A673 (cell line): ENCODE measurements around the gene CENPW. TPM values are rescaled to one million over a fixed set of nuclear protein-coding genes. Genes with fewer than 3 reads are reported as not detected.

Experiments used
- BruUV-seq: library from RNA; stranded (reverse); fragments of 400-500 nt; replicated peaks from 2 replicates; lab custom pipeline; 2021; lab: Mats Ljungman, UMichigan
- CTCF ChIA-PET: fragments of 300-600 bp; sonication (Branson Sonifier 250); formaldehyde crosslinking; loops from one replicate; lab custom pipeline; 2022; ENCODE audit warnings: antibody characterized with exemption; lab: Charles Lee
- POLR2A ChIA-PET: fragments of 300-600 bp; sonication (Branson Sonifier 250); formaldehyde crosslinking; loops from one replicate; lab custom pipeline; 2022; ENCODE audit warnings: antibody characterized with exemption; ENCODE audit not compliant: low non-redundant PET; lab: Charles Lee
- DNase-seq: peaks from one replicate; pipeline ENCODE4 v3.0.0-alpha.2; 2015; ENCODE audit warnings: low spot score
- H3K27ac ChIP-seq: fragments of 200-600 bp; sonication (generic); 2 replicates; pipeline ENCODE4 v1.5.1; 2016; ENCODE audit warnings: mixed run types, low read depth, mild to moderate bottlenecking, mixed read lengths, antibody characterized with exemption, low read length; ENCODE audit not compliant: poor library complexity, severe bottlenecking
- H3K27me3 ChIP-seq: fragments of 200-600 bp; sonication (generic); replicated peaks from 2 replicates; pipeline ENCODE4 v1.6.1; 2017; ENCODE audit warnings: mixed run types, low read depth, mild to moderate bottlenecking, mixed read lengths, antibody characterized with exemption, low read length; ENCODE audit not compliant: insufficient read depth, poor library complexity
- H3K36me3 ChIP-seq: fragments of 200-600 bp; sonication (generic); 2 replicates; pipeline ENCODE4 v1.6.1; 2016; ENCODE audit warnings: mixed run types, mild to moderate bottlenecking, mixed read lengths, antibody characterized with exemption, low read length; ENCODE audit not compliant: insufficient read depth, poor library complexity, severe bottlenecking
- H3K4me1 ChIP-seq: fragments of 200-600 bp; sonication (generic); 2 replicates; pipeline ENCODE4 v1.6.1; 2017; ENCODE audit warnings: mixed run types, mild to moderate bottlenecking, mixed read lengths, antibody characterized with exemption, low read length; ENCODE audit not compliant: insufficient read depth, poor library complexity, severe bottlenecking
- H3K4me3 ChIP-seq: fragments of 200-600 bp; sonication (generic); 2 replicates; pipeline ENCODE4 v1.5.1; 2016; ENCODE audit warnings: low read depth, mixed run types, mild to moderate bottlenecking, mixed read lengths, low read length; ENCODE audit not compliant: poor library complexity, severe bottlenecking
- H3K9me3 ChIP-seq: fragments of 200-600 bp; sonication (generic); 2 replicates; pipeline ENCODE4 v1.6.1; 2016; ENCODE audit warnings: mixed run types, low read depth, mild to moderate bottlenecking, mixed read lengths, antibody characterized with exemption, low read length; ENCODE audit not compliant: poor library complexity, severe bottlenecking
- CTCF ChIP-seq: fragments of 300-800, 200-600 bp; sonication (generic); conservative IDR thresholded peaks from 2 replicates; pipeline ENCODE4 v1.5.1; 2017; ENCODE audit warnings: low read depth, mild to moderate bottlenecking, antibody characterized with exemption, low read length, moderate library complexity, mixed read lengths
- EZH2 ChIP-seq: fragments of 200-600 bp; sonication (generic); IDR thresholded peaks from 2 replicates; pipeline ENCODE4 v1.6.1; 2017; ENCODE audit warnings: borderline replicate concordance, low read depth, mild to moderate bottlenecking, mixed read lengths, antibody characterized with exemption, low read length; ENCODE audit not compliant: poor library complexity, severe bottlenecking
- intact Hi-C: fragments of 100-400 bp; cut with micrococcal nuclease; formaldehyde crosslinking; loops from one replicate; pipeline ENCODE4 v1.10.0; 2022; ENCODE audit not compliant: unreplicated experiment
- total RNA-seq: library from RNA; stranded (reverse); gene quantifications from 2 replicates; pipeline ENCODE4 v1.2.3, GENCODE V29; 2021

The CENPW gene
- total RNA-seq, 1 experiment from 2014 or later: 78.4 TPM

DNA sequence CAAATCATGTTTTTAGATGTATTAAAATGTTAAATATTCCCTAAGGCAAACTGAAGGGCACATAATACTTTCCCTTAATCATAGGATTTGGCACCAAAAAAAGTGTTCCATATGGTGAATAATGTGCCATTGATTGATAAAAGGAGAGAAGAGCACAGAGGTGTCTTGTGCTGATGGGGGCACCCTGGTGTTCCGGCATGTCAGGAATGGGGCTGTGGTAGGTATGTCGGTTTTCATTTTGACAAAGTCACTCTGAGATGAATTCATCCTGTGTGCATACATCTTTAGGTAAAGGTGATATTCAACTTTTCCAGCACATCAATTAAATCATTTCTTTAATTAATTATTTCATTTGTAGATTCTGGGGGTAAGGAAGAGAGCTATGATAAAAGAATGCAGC, 36.8 kb downstream of the CENPW start:
- no peaks in the 10 kb centered on the region for H3K4me1 ChIP-seq
- POLR2A ChIA-PET: no interaction called here
- CTCF ChIA-PET: no interaction called here
- no peak overlapping the region for H3K27ac ChIP-seq
- no TSS peak for BruUV-seq
- no peak overlapping the region for H3K4me3 ChIP-seq
- intact Hi-C loops: no loop called here
- TF ChIP-seq EZH2 (no peak), CTCF (no peak)
- H3K36me3 ChIP-seq: no peaks in the 10 kb centered on the region
- H3K9me3 ChIP-seq: no peaks in the 10 kb centered on the region
- no peaks in the 10 kb centered on the region for H3K27me3 ChIP-seq
- no peak for DNase-seq

DNA sequence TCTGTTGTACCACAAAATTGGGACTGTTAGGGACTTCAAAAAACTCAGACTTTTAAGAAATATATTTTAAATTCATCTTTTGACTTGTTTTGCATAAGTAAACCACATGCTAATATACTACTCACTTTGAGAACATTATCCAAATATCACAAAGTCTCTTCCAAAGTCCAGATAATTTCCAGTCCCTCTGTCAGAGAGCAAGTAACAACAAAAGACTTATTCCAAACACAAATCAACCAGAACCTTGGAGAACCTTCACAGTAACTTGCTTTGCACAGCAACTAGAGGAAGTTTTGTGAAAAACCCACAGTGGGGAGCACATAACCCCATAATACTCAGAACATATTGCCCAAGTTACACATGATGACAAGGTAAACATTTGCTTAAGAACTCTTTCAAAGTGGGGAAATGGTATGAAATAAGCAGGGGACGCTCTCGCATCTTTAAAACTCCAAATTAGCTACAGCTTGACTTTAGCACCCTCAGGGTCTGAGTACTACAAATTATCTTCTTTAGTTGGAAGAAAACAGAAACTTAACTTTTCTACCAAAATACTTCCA, 37.8 kb downstream of the CENPW start:
- intact Hi-C loops: no loop called here
- DNase-seq: no peak

DNA sequence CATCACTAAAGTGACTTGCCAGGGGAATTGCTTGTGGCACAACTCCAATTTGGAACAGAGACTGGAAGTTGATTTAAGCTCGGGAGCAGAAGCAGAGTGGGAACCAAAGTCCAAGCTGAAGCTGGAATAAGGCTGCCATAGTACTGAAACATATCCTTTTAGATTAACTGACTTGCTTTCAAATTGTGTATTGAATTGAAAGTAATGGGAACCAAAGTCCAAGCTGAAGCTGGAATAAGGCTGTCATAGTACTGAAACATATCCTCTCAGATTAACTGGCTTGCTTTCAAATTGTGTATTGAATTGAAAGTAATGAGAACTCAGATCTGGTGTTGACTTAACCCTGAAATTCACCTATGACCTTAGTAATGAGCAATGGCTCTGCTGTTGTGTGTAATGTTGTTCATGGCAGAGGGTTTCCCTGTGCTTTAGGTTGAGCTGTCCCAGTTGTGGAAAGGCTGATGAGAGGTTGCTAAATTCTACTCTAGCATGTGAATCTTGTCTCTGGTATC, 40.2 kb downstream of the CENPW start:
- Histone ChIP-seq H3K36me3 (no peaks in the 10 kb centered on the region), H3K27me3 (no peaks in the 10 kb centered on the region), H3K4me1 (no peaks in the 10 kb centered on the region), H3K4me3 (no peak overlapping the region), H3K27ac (no peak overlapping the region), H3K9me3 (peaks cover 8% of the 10 kb centered on the region)
- CTCF ChIA-PET: no interaction called here
- POLR2A ChIA-PET: no interaction called here
- BruUV-seq: no TSS peak
- no peak for TF ChIP-seq CTCF
- no peak for TF ChIP-seq EZH2
- DNase-seq: no peak
- intact Hi-C loops: no loop called here

More for the DNA sequence above, 37.8 kb downstream of the CENPW start:
- CTCF ChIA-PET: no interaction called here
- POLR2A ChIA-PET: no interaction called here
- Histone ChIP-seq H3K27ac (no peak overlapping the region), H3K4me1 (no peaks in the 10 kb centered on the region), H3K4me3 (no peak overlapping the region), H3K36me3 (no peaks in the 10 kb centered on the region), H3K27me3 (no peaks in the 10 kb centered on the region), H3K9me3 (no peaks in the 10 kb centered on the region)
- TF ChIP-seq EZH2 (no peak), CTCF (no peak)
- no TSS peak for BruUV-seq
